Lower leg skin (tissue), 3 donors: ENCODE measurements around the gene RNASEH2B.

ENCODE experiments used
- CTCF ChIP-seq, 3 donors: fragments of 450-650 bp; IDR thresholded peaks; one replicate each; pipeline ENCODE4 v1.5.1; 2016; ENCODE audit warnings: antibody characterized with exemption in 3 of 3, mild to moderate bottlenecking in 3 of 3, moderate library complexity in 2 of 3
- POLR2A ChIP-seq, 2 donors: fragments of 450-650 bp; IDR thresholded peaks; one replicate each; pipeline ENCODE4 v1.6.1; 2016 to 2017; ENCODE audit warnings: antibody characterized with exemption in 2 of 2, mild to moderate bottlenecking in 1 of 2, moderate library complexity in 1 of 2

GRCh38 chr13:50934735-50935435 is 25.3 kb downstream of the RNASEH2B start:
- TF ChIP-seq CTCF (IDR thresholded peaks at IDR 0.05): no peak
- no peak for TF ChIP-seq POLR2A (IDR thresholded peaks at IDR 0.05)
